Fibroblast of mammary gland (primary cell): ENCODE results near the gene GIGYF1.
"Not testable (repeated sequence)": the region's sequence is repeated elsewhere in the genome, so short reads cannot be mapped to it uniquely, and the experiment has no call there.

Source experiments
- DNase-seq: peaks from one replicate; pipeline ENCODE4 v3.0.0-alpha.2; 2010; ENCODE audit warnings: low read depth
- H3K4me3 ChIP-seq: 2 replicates; pipeline ENCODE4 v1.5.1; 2011; ENCODE audit warnings: low read depth, mild to moderate bottlenecking, low read length, moderate library complexity; ENCODE audit not compliant: control insufficient read depth
- TF ChIP-seq, protein P1 (sequence below): conservative IDR thresholded peaks from 2 replicates; pipeline ENCODE4 v1.5.1; 2011; ENCODE audit warnings: low read depth, low read length, inconsistent platforms; ENCODE audit not compliant: control insufficient read depth, insufficient read depth

GIGYF1 gene

DNA sequence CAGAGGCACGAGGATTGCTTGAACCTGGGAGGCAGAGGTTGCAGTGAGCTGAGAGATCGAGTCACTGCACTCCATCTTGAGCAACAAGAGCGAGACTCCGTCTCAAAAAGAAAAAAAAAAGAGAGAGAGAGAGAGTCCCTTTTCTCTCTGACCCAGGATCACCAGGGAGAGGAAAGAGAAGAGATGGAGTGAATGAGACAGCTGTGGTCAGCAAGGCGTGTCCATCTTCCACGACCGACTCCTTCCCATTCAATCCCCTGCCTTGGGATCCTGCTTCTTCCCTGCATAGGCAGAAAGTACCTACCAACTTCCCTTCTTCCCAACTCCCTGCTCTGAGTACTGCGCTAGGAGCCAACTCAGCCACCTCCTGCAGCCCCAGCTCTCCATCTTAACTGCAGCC is 34.1 kb upstream of the GIGYF1 start:
- DNase-seq, result no peak
- TF ChIP-seq, protein P1, sequence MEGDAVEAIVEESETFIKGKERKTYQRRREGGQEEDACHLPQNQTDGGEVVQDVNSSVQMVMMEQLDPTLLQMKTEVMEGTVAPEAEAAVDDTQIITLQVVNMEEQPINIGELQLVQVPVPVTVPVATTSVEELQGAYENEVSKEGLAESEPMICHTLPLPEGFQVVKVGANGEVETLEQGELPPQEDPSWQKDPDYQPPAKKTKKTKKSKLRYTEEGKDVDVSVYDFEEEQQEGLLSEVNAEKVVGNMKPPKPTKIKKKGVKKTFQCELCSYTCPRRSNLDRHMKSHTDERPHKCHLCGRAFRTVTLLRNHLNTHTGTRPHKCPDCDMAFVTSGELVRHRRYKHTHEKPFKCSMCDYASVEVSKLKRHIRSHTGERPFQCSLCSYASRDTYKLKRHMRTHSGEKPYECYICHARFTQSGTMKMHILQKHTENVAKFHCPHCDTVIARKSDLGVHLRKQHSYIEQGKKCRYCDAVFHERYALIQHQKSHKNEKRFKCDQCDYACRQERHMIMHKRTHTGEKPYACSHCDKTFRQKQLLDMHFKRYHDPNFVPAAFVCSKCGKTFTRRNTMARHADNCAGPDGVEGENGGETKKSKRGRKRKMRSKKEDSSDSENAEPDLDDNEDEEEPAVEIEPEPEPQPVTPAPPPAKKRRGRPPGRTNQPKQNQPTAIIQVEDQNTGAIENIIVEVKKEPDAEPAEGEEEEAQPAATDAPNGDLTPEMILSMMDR, result no peak
- H3K4me3 ChIP-seq, result no peak overlapping the region

DNA sequence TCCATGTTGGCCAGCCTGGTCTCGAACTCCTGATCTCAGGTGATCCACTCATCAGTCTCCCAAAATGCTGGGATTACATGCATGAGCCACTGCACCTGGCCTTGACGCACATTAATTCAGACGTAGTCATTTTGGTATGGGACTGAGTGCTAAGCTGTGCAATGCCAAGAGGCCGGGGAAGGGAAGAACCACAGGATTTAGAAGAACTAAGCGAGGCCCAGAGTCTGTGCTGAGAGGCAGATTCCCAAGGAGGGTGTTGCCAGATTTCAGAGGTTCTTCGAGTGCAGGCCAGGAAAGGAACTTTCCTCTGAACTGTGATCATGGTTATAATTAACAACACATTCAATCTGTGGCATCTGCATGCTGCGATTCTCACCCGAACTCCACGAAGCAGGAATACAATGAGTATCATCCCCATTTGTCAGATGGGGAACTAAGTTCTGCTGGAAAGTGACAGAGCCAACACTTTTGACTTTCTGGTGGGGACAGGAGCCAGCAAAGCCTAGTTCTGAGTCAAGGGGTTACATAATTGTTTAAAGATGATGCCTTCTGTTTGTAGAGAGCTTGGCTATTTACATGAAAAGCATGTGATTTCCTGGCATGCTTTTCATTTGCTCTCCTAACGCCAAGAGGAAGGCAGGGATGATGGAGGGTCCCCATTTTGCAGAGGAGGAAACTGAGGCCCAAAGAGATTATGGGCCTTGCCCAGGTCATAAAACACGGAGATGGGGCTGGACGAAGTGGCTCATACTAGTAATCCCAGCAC is 33.1 kb upstream of the GIGYF1 start:
- no peak overlapping the region for H3K4me3 ChIP-seq
- DNase-seq, result peak; percentile 91
- TF ChIP-seq, protein P1, result no peak

GRCh38 chr7:100724364-100724763 is 30.3 kb upstream of the GIGYF1 start:
- H3K4me3 ChIP-seq, DNase-seq: not testable (repeated sequence)

- TF ChIP-seq, protein P1, result no peak
- DNase-seq, result no peak
Observed at GRCh38 chr7:100723732-100724275, 29.8 kb upstream of the GIGYF1 start.

DNA sequence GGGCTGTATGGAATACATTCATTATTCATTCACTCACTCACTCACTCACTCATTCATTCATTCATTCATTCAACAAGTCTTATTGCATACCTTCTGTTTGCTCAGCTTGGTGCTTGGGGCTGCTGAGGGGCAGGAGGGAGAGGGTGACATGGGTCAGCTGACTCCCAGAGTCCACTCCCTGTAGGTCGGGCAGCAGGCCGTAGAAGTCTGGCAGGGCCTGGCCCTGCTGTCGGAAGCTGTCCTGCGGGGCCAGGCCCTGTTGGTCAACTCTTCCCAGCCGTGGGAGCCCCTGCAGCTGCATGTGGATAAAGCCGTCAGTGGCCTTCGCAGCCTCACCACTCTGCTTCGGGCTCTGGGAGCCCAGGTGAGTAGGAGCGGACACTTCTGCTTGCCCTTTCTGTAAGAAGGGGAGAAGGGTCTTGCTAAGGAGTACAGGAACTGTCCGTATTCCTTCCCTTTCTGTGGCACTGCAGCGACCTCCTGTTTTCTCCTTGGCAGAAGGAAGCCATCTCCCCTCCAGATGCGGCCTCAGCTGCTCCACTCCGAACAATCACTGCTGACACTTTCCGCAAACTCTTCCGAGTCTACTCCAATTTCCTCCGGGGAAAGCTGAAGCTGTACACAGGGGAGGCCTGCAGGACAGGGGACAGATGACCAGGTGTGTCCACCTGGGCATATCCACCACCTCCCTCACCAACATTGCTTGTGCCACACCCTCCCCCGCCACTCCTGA is 28.6 kb upstream of the GIGYF1 start:
- no peak for DNase-seq
- TF ChIP-seq, protein P1, result no peak
- no peak overlapping the region for H3K4me3 ChIP-seq

More at GRCh38 chr7:100723732-100724275, 29.8 kb upstream of the GIGYF1 start:
- H3K4me3 ChIP-seq, result no peak overlapping the region

GRCh38 chr7:100721505-100721812 is 27.4 kb upstream of the GIGYF1 start:
- no peak overlapping the region for H3K4me3 ChIP-seq
- TF ChIP-seq, protein P1, result no peak
- DNase-seq, result no peak
